GM19395 (cell line): ENCODE results near the gene ODC1.

Experiments
- ATAC-seq: cut with Tn5 transposase; IDR thresholded peaks from one replicate; pipeline ENCODE4 v1.9.1; 2021; ENCODE audit warnings: mild to moderate bottlenecking, moderate library complexity; ENCODE audit not compliant: unreplicated experiment

ODC1 gene

DNA sequence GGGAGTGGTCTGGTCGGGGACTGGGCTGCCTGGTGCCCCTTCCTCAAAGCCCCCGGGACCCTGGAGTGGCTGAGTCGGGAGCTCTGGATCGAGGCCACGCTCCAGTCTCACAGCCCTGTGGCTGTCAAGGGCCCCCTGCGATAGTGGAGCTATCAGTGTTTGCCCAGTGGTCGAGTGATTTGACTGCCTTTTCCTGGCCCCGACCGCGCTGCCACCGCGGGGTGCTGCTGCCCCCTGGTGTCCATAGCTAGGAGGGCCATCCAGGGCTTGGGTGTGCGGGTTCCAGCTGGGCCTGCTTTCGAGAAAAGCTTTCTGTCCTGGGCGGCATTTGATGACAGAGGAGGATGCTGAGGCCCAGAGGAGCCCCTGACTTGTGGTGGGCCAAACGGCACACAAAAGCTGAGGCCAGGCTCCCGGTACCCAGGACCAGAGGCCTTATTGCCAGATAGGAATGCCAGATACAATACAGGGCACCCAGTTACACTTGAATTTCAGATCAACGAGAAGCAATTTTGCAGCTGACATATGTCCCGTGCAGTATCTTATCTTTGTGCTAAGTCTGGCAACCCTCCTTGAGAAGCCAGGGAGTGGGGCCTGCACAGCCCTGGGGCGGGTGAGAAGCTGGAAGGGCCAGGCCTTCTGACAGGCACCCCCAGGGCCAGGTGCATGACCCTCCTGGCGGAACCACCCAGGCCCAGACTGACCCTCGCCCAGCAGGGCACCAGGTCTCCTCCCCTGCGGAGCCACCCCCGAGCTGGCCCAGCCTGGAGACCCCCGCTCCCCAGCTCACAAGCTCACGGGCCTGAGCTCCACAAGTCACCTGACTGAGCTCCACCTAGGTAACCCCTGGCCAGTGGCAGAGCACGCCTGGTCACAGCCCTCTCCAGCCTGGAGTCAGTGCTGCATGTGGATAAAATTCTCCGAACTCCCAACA lies 13.0 kb downstream of the ODC1 start:
- no peak for ATAC-seq

DNA sequence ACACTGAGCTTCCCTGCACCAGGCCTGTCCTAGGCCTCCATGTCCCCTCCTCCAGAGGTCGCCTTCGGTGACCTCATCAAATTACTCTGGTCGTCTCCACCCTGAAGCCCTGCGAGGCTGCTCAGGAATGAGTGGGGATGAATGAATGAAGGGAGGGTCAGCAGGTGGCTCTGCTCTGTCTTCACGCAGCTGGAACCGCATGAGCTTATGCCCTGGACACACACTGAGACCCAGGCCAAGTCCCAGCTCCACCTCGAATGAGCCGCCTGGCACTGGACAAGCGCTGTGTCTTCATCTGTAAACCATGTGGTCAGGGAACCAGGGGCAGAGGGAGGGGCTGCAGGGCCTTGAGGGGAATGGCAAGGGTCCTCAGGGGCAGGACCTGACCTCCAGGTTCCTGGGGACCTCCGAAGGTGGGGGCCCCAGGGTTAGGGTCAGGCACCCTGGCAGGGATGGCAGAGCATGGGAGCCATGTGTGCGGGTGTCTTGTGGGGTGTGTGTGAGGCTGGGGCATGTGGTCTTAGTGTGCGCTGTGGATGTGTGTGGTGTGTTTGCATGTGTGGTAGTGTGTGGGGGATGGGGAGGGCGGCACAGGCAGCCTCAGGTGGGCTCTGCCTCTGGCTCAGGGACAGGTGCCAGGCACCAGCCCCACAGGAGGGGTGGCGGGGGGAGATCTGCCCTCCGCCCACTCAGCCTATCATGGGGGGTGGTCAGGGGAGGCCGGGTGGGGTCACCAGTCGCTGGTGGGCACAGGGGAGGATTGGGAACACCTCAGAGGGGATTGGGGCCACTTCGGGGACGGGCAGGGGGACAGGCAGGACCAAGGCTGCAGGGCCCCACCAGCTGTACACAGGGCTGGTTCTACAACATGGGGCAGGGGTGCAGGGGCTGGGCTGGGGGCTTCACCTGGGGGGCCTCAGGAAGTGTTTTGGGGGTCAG lies 13.9 kb downstream of the ODC1 start:
- ATAC-seq, result no peak

DNA sequence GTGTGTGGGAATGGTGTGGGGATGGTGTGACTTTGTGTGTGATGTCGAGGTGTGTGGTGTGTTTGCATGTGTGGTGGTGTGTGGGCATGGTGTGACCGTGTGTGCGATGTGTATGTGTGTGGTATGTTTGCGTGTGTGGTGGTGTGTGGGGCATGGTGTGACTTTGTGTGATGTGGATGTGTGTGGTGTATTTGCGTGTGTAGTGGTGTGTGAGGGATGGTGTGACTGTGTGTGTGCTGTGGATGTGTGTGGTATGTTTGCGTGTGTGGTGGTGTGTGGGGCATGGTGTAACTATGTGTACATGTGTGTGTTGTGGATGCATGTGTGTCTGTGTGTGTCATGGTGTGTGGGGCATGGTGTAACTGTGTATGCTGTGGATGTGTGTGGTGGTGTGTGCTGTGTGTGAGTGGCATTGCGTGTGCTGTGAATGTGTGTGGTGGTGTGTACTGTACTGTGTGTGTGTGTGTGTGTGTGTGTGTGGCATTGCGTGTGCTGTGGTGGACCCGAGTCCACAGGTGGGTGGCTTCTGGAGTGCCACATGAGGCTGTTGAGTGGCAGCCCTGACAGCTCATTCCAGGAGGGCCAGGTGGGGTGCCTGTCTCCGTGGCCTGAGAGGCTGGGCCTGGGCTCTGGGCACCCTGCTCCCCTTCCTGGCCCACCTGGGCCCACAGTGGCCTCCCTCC lies 14.7 kb downstream of the ODC1 start:
- ATAC-seq, result no peak

DNA sequence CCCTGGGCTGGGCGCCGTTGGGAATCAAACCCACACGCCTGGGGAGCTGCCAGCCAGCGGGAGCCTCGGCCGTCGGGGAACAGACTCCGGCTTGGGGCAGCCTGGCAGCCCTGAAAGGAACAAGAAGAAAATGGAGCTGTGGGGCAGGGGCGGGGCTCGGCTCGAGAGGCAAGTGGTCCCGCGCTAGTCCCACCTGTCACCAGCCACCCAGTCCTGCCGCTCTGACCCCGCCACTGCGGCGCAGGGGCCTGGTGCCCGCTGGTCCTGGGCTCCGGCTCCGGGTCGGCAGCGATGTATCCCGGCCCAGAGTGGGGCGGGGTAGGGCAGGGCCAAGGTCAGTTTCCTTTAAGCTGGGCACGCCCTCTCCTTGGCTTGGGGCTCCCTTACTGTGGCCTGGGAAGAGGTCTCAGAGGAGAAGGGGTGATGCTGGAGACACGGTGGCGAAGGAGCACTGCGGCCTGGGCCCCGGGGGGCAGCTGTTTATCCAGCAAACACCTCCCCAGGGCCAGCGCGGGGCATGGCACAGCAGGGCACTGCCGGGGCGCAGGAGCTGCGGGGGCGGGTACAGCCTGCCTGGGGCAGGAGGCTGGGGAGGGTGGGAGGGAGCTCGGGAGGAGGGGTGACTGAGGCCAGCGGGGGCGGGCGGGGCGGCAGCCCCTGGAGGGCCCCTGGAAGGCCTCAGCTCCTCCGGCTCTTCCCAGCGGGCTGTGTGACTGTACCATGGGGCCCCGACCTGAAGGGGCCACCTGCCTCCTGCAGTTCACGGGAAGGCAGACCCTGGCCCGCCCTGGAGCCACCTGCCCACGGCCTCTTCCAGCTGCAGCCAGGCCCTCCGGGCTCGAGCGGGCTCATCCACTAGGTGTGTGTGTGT lies 15.6 kb downstream of the ODC1 start:
- peak; percentile 60 for ATAC-seq

DNA sequence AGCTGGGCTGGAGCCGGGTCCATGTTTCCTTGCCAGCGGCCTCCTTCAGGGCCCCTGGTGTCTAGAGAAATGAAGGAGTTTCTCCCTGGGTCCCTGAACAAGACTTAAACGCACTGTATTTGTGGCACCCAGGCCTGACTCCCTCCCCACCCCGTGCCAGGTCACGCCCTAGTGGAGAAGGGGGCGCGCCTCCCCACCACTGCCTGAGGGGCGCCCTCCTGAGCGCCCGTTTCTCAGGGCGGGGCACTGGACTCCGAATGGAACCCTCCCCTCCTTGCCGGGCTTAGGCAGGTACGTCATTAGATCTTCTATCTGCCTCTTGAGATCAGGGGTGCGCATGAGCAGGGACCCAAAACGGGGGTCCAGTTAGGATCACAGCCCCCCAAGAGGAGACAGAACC lies 16.3 kb downstream of the ODC1 start:
- no peak for ATAC-seq

DNA sequence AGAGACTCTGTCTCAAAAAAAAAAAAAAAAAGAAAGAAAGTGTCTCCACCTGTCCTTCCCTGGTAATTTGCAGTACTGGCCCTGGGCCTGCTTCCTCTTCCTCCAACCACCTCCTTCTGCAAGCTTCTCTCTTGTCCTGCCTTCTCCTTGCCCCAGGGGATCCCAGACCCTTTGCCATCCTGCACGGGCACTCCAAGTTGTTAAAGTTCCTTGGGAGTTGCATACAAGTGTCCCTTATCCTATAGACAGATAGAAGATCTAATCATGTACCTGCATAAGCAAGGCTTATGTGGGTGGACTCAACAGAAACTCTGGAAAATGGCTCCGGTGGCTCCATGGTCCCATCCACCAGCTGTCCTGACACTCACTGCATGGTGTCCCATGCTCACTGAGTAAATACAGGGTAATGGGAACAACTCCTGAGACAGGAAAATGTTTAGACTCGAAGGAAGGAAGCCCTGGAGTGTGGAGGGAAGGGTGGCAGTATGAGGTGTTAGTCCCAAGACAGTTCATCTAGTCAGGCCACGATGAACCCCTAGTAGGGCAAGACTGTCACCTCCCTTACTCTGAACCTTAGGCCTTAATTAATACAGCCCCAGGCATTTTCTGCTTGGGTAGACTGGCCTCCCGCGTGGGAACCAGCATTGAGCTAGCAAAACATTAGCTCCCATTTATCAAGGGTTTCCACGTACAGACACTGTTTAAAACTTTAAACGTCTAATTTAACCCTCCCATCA lies 17.1 kb downstream of the ODC1 start:
- no peak for ATAC-seq

DNA sequence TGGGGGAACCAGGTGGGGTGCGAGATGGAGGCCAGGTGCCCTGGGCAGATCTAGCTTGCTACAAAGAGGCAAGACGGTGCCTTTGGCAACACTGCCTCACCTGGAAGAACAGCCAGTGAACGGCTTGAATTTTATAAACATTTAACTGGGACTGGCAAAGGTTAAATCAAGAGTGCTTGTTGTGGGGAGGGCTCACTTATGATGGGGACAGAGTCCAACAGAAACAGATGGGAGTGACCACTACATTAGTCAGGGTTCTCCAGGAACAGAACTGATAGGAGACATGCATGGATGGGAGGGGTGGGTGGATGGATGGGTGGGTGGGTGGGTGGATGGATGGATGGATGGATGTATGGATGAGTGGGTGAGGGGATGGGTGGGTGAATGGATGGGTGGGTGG lies 19.2 kb downstream of the ODC1 start:
- no peak for ATAC-seq

DNA sequence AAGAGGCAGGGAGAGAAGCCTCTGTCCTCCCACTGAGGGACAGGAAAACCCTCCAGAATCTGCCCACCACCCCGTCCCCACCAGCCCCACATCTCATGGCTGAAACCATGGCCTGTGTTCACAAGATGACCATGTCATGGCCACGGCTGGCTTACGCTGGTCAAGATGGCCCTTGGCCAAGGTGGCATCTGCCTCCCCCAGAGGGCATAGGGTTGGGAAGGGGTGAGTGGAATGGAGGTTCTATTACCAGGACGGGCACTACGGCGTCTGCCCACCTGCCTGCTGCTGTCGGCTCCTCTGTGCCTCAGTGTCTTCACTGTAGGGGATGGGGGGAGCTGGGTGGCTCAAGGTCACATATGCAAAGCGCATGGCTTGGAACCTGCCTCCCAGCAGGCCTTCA lies 19.8 kb downstream of the ODC1 start:
- no peak for ATAC-seq

DNA sequence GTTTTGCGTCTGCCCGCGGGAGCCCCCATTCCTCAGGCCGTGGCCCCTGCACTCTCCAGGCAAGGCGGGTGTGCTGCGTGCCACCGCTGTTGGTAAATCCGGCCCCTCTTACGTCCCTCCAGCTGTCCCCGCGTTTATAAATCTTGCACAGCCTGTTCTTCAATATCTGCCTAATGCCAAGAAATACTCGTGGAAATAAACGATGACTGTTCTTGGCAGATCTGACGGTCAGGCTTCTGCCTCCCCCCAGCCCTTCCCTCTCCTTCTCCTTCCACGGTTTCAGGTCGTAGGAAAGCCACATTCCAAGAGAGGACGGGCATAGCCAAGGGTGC lies 20.5 kb downstream of the ODC1 start:
- ATAC-seq, result no peak

DNA sequence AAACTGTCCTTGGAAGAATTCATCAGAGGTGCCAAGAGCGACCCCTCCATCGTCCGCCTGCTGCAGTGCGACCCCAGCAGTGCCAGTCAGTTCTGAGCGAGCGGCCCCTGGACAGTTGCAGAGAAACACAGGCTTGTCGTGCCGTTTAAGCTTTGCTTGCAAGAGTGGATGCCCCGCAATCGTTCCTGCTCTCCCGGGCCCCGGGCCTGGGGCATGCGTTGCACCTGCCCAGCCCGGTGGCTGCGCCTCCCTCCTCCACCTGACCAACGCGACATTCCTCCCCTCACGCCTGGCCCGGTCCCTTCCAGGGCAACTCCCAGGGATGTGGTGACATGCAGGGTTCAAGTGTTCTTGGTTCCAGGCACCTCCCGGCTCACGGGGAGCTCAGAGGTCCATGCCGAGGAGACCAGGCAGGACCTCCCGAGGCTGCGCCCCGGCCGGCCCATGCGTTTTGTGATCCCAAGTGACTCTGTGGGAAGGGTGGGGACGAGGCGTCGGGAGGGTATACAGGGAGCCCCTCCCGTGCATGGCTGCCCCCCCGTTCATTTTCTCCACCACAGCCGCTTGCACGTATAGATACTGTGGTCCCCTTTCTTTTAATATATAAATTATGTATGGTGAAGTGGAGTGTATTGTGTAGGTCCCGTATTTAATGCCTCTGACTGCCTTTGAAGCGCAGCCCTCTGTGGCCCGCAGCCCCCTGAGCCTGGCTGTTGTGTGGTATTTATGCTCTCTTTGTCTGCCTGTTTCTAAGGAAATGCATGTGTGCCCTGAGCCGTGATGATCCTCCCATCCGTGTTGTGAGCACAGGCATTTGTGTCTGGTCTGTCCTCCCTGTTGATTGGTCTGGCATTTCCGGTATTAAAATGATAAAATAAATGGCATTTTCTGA lies 21.2 kb downstream of the ODC1 start:
- ATAC-seq, result no peak

DNA sequence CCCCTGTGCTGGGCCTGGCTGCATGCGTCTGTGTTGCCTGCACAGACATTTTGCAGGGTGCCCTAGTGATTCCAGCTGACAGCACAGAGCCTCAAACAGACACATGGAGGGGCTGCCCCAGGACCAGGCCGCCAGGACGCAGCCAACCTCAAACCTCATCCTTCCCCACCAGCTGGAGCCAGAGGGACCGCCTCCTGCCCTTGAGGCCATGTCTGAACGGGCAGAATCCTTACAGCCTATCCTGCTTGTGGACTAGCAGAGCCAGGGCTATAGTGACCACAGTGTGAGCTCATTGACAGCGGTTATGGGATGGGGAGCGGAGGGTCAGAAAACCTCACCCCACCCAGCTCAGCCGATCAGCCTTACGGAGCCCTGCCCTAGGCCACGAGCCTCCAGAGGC lies 22.4 kb downstream of the ODC1 start:
- no peak for ATAC-seq

DNA sequence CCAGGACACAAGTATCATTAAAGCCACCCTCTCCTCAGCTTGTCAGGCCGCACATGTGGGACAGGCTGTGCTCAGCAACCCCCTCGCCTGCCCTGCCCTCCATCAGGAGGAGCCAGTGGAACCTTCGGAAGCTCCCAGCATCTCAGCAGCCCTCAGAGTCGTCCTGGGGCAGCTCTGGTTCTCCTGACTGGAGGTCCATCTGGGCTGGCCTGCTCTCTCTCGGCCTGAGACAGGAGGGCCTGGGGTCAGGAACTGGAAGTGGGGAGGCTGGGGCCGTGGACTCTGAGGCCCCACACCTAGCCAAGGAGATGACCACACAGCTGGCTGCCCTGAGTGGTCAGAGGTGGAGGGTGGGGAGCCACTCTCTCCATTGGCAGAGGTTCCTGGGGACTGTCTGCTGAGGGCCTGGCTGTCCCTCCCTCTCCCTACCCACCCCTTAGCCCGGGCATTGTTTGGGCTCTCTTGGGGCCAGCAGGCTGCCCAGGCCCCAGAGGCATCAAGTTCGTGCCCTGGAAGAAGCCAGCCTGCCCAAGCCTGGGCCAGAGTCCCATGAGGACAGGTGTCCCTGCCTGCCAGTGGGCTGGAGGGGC lies 23.1 kb downstream of the ODC1 start:
- no peak for ATAC-seq

DNA sequence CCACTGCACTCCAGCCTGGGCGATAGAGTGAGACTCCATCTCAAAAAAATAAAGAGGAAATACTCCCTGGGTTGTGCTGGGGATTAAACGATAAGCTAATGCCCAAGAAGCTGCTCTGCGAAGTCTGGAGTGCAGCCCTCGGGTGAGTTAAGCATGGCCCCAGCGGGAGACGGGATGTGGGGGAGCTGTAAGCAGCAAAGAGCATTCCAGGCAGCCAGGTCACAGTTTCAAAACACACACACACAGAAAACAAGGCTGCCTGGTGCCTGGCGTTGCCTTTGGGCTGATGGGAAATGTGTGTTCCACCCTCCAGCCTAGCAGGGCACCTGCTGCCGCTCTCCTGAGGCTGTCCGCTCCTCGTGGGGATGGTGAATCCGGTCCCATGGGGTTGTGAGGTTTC lies 24.1 kb downstream of the ODC1 start:
- no peak for ATAC-seq

DNA sequence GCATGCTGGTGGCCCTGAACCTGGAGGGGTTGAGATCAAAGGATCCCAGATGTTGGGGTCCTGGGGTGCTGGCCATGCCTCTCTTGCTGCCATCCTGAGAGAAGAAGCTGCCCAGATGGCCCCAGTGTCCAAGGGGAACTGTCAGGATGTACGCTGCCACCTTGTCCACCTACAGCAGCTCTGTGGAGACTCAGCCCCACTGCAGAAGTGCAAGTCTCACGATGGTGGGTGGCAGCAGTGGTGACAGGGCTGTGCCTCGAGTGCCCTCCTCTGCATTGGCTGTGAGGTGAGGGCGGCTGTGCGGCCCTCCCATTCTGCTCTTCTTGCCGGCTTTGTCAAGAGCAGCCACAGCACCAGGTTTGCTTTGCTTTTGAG lies 24.7 kb downstream of the ODC1 start:
- ATAC-seq, result no peak

DNA sequence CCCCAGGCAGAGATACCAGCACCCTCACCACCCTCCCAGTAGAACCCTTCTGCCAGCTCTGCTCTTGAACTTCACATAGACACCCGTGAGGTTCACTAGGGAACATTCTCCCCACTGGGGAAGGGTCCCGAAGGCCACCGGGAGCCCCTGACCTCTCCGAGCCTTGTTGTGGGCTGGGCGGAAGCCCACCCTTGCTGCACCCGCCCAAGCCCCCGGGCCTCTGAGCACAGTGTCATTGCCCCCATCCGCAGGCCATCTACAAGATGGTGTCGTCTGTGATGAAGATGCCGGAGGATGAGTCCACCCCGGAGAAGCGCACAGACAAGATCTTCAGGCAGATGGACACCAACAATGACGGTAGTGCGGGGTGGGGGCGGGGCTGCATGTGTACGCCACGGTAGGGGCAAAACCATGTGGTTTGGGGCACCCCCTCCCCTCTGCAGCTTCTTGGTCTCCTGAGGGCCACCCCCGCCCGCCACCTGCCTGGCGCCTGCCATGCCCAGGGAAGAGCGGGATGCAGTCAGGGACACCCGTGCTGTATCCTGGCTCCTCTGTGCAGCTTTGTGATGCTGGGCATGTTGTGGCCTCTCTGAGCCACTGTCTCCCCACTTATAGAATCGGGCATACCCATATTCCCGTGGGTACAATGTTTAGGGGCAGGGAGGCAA lies 25.3 kb downstream of the ODC1 start:
- no peak for ATAC-seq

DNA sequence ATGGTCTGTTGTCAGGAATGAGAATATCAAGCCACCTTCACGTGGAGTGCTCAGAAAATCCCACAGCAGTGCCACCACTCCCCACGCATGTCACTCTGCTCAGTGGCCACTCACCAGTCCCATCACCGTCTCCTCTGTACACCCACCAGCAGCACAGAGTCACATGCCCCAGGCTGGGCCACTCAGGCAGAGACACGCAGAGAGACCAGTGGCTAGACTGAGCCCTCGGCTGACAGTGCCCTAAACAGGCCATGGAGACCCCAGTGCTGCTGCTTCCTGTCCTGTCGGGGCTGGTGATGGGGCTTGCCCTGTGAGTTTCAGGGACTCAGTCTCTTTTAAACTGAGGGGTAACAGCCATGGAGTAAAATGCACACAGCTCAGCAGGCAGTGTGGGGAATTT lies 25.9 kb downstream of the ODC1 start:
- no peak for ATAC-seq

DNA sequence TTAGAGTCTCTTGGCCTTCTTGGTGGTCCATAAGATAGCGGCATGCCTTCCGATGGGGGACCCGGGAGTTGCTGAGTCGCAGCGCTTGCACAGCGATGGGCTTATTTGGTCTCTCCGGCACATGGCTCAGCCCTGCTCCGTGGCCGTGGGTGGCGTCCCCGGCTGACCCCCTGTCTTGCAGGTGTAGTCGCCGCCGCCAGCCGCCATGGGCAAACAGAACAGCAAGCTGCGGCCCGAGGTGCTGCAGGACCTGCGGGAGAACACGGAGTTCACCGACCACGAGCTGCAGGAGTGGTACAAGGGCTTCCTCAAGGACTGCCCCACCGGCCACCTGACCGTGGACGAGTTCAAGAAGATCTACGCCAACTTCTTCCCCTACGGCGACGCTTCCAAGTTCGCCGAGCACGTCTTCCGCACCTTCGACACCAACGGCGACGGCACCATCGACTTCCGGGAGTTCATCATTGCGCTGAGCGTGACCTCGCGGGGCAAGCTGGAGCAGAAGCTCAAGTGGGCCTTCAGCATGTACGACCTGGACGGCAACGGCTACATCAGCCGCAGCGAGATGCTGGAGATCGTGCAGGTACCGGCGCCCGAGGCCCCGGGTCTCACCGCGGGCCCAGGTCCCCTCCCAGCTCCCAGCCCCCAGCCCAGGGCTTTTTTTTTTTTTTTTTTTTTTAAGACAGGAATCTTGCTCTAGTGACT lies 28.4 kb downstream of the ODC1 start:
- no peak for ATAC-seq
